ENCODE measurements around the gene JAKMIP1. TPM values are rescaled to one million over a fixed set of nuclear protein-coding genes. Genes with fewer than 3 reads are reported as not detected.

Gene JAKMIP1
- total RNA-seq (2022; extraction: Qiagen RNA extraction) = 0.13 TPM in 1 of 5 replicates, not detected in the others

DNA sequence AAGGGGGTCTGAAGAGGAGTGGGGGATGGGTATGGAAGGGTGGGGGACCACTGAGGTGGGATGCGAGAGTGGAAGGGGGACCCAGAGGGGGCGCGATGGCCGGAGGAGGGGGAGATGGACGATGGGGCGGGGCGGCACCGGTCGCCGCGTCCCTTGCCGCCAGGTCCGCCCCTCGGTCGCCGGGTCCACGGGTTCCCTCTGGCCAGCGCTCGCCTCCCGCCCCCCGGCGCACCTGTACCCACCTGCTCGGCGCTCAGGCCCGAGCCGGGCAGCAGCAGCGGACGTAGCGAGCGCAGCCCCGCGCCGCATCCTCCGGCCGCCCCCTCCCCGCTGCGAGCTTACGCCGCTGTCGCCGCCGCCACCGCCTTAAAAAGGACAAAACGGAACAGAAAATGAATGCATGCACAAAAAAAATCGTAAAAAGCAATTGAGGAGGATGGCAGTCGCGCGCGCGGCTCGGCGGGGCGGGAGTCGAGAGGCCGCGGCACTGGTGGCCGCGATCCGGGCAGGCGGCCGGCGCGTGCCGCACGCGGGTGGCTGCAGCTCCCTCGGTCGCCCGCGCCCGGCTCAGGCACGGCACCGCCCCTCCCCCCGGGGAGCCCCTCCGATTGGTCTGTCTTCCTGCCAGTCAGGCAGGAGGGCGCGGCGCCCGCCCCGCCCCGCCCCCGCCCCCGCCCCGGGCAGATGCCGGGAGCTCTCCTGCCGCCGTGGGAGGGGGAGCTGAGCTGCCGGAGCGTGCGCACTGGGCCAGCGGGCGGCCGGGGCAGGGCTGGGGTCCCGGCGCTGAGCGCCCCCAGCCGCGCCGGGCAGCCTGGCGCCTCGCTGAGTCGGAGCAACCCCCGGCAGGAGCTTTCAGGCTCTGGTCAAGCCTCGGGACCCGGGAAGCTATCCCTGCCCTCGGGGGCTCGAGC, at the start of gene JAKMIP1:
JAKMIP1 (minus strand) TSS at position 539 of the 911 bp plus-strand sequence. CDS start 87,699 bp downstream, outside the sequence.

DNA sequence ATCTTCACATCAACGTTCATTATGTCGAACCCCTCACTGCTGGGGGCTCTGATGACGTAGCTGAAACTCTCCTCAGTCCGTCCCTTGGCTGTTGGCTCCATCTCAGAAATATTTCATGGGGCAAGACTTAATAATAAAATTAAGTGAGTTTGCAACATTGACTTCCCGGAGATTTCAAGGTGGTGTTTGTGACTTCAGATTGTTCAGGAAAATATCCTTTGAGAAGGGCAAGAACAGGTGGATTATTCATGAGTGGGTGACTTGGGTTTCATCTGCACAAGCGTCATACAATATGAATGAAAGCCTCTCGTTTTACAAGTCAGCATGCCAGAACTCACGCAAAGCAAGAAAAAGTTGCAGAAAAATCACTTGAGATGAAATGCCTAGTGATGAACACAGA, 182.0 kb downstream of the JAKMIP1 start, which contains the start of gene C4orf50:
C4orf50 (minus strand) TSS at position 101 of the 400 bp plus-strand sequence.

Other genes with a start within 250 kb of the JAKMIP1 start
- gene C4orf50, start 182.1 kb downstream of the JAKMIP1 start, total RNA-seq (2022; extraction: Qiagen RNA extraction) = not detected in 5 replicates
- 11.0 to 16.0 TPM (median 15.4 TPM) in 5 replicates for gene WFS1, start 69.3 kb upstream of the JAKMIP1 start, total RNA-seq (2022; extraction: Qiagen RNA extraction)

All from A549 treated with CORT108297 at 1 μM for 4 hours (cell line).